MM.1S (cell line): ENCODE measurements around the gene FMNL1.

Experiments
- CTCF ChIP-seq: fragments of 300-600 bp; sonication (generic); IDR thresholded peaks from 2 replicates; pipeline ENCODE4 v1.5.1; 2016; ENCODE audit warnings: antibody characterized with exemption, low read length, mixed read lengths
- EZH2 ChIP-seq: fragments of 300-600 bp; sonication (generic); optimal IDR thresholded peaks from 2 replicates; pipeline ENCODE3; 2017; ENCODE audit warnings: low read depth, mild to moderate bottlenecking, antibody characterized with exemption, low read length, mixed read lengths

GRCh38 chr17:45276031-45276430, 54.3 kb downstream of the FMNL1 start:
- no peak for TF ChIP-seq CTCF
- no peak for TF ChIP-seq EZH2
